SHP77 (cell line): ENCODE measurements around the gene HSPB7.

Source experiments
- DNase-seq, 2 experiments: peaks; one replicate each; lab custom pipeline; 2025; lab: John Stamatoyannopoulos, UW

Gene HSPB7

GRCh38 chr1:15975805-15976680, 41.8 kb downstream of the HSPB7 start, which contains the start of gene ZBTB17:
ZBTB17 (minus strand) TSS chr1:15976101; CDS start chr1:15948495, 27,606 bp downstream.
- peak; percentile 84 to 91 for DNase-seq

DNA sequence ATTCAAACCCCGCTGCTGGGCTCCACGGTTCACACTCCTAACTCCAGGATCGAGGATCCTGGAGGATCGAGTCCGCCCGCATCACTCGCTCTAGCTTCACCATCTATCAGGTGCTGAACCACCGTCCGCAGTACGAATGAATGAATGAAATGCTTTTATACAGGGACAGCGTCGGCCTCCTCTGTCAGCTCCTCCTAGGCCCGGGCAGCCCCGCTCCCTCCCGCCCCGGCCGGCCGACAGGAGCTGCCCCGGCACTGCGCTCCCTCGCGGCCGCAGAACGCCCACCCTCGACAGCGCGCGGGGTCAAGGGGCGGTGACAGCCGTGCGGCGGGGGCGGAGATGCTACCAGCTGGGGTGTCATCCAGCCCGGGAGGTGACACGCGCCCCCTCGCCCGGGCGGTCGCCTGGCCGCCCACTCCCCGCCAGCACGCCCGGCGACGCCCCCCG, 42.5 kb downstream of the HSPB7 start:
- DNase-seq: peak in 1 of 2 experiments; percentile 12

- no peak for DNase-seq
Observed at GRCh38 chr1:15974855-15975254, 43.0 kb downstream of the HSPB7 start.

DNA sequence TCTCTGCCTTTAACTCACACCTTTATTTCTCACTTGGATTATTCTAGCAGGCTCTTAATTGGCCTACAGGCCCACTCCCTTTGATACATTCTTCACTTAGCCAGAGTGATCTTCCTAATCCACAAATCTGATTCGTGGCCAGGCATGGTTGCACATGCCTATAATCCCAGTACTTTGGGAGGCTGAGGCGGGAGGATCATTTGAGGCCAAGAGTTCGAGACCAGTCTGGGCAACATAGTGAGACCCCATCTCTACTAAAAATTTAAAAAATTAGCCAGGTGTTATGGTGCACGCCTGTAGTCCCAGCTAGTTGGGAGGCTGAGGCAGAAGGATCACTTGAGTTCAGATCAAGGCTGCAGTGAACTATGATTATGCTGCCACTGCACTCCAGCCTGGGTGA, 44.1 kb downstream of the HSPB7 start:
- no peak for DNase-seq

- no peak for DNase-seq
Observed at GRCh38 chr1:15972409-15972808, 45.4 kb downstream of the HSPB7 start.

DNA sequence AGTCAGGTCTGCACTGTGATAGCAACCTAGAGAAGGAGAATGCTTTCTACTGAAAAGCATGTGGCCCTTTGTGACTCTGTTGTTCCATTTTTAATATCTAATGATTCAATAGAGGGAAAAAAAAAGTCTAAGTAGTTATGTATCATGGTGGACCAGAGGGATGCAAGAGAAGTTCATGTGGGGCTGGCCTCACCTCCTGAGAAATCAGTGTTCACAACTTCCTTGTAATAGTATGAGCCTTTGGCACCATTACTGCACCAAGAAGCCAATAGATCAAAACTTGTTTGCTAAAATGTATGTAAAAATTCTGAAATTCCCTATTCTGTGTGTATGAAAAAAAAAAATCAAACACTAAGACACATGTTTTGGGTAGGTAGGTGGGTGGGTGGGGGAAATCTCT, 46.9 kb downstream of the HSPB7 start:
- DNase-seq: no peak

DNA sequence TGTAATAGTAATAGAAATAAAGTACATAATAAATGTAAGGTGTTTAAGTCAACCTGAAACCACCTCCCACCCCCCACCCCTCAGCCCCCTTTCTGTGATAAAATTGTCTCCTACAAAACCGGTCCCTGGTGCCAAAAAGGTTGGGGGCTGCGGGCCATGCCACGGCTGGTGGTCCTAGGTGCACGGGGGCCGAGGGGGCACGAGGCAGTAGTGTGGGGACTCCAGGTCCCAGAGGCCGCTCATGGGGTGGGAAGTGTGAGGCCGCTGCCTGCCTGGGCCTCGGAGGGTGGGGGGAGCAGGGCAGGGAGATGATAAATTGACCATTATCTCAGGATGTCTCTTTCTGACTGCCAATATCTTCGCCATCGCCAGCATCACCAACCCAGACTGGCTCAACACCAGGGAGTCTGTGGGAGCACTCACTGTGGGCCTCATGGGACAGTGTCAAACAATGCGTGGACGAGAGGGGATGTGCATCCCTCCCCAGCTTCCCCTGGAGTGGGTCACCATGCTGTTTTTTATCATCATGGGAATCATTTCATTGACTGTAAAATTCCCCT, 48.4 kb downstream of the HSPB7 start:
- DNase-seq: no peak

- DNase-seq: no peak
Observed at GRCh38 chr1:15968172-15968571, 49.7 kb downstream of the HSPB7 start.

DNA sequence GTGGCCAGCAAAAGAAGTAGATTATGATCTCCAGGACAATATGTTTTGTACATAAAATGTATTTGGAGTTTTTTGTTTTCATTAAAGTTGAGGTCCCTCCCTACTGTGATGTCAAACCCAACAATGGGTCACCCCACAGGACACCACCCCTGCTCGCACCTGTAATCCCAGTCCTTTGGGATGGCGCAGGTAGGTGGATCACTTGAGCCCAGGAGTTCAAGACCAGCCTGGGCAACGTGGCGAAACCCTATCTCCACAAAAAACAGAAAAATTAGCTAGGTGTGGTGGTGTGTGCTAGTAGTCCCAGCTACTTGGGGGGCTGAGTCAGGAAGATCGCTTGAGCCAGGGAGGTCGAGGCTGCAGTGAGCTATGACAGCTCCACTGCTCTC, 50.9 kb downstream of the HSPB7 start:
- DNase-seq: no peak

DNA sequence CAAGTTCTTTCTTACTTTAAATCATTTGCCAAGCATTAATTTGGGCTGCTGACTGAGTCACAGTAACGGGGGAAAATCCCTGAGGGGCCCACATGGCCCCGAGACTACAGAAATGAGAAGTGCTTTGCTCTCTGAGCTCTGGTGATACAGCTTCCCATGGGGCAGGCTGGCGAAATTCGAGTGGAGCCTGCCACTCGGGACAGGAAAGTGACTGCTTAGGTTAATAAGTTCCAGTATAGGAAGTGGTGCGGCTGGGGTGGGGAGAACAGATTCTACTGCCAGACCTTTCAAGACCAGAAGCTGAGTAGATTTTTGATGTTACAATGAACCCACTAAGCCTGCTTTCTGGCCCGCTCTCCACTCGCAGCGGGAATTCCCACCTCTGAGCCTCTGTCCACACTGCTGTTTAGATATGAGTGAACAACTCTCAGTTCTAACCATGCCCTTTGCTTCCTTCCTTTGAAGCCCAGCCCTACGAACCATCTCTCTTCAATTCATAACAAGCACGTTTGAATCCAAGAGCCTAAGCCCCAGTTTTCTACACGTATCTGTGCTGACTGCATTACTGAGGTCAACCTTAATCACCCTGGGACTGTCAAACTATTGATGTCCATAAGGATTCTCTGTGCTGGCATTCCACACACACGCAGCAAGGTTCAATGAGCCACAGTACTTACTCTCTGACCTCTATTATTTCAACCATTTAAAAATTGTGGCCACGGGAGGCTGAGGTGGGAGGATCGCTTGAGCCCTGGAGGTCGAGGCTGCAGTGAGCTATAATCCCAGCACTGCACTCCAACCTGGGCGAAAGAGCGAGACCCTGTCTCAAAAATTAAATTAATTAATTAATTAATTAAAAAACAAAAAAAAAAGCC, 51.5 kb downstream of the HSPB7 start:
- no peak for DNase-seq

DNA sequence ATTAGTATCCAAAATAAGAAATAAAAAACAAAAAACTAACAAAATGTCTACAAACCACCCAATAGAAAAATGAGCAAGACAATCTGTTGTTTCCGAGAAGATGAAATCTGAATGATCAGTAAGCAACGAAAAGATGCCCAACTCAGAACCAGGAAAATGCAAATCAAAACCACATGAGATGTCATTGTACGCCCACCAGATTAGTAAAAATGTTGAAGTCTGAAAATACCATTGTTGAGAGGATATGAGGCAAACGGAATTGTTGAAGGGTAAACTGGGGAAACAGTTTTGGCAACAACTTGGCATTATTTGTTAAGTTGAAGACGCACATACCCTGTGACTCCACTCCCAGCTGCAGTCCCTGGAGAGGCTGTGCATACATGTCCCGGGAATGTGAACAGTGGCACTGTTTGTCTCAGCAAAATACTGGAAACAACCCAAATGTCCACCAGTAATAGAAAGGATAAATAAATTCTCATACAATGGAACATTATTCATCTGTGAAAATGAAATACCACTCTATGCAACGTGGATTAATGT, 52.5 kb downstream of the HSPB7 start:
- no peak for DNase-seq
